ENCODE results near the gene CAMK2A. TPM values are rescaled to one million over a fixed set of nuclear protein-coding genes. Genes with fewer than 3 reads are reported as not detected.

Gene CAMK2A
- total RNA-seq, 1 donor: 0.09 TPM

DNA sequence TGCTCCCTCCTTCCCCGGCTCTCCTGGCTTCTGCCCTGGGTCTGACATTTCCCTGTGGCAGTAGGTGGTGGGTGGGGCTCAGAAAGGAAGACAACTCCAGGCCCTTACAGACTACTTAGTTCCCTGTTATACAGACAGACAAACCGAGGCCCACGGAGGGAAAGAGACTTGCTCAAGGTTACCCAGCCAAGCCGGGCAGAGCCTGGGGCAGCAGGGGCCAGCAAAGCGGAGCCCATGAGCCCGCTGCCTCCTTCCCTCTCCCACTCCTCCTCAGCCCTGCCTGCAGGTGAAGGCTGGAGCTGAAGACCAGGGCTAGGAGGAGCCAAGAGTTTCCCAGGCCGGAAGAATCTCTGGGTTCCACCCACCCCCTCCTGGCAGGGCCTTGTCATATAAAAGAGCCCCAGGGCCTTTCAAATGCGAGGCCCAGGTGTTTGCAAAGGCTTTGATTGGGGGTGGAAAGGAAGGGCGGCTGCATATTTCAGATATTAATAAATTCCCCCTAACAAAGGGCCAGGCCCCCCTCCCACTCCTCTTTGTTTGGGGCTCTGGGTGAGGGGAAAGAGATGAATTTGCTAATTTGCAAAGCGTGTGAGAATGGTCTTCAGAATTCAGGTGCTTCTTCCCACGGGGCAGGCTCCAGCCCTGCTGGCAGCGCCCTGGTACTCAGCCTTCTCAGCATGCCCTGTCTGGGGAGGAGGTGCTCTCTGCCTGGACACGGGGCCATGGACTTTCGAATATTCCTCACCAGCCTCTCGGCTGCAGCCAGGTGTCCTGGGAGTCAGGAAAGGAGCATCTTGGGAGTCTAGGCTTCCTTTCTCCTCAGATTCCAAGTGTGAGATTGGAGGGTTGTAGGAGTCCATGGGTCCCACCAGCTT lies 78.2 kb downstream of the CAMK2A start:
- no peak for DNase-seq (ENCODE audit: low read depth)
- no peak overlapping the region for H3K4me3 ChIP-seq (ENCODE audit: low read depth, low read length)
- TF ChIP-seq, protein P1, sequence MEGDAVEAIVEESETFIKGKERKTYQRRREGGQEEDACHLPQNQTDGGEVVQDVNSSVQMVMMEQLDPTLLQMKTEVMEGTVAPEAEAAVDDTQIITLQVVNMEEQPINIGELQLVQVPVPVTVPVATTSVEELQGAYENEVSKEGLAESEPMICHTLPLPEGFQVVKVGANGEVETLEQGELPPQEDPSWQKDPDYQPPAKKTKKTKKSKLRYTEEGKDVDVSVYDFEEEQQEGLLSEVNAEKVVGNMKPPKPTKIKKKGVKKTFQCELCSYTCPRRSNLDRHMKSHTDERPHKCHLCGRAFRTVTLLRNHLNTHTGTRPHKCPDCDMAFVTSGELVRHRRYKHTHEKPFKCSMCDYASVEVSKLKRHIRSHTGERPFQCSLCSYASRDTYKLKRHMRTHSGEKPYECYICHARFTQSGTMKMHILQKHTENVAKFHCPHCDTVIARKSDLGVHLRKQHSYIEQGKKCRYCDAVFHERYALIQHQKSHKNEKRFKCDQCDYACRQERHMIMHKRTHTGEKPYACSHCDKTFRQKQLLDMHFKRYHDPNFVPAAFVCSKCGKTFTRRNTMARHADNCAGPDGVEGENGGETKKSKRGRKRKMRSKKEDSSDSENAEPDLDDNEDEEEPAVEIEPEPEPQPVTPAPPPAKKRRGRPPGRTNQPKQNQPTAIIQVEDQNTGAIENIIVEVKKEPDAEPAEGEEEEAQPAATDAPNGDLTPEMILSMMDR (IDR thresholded peaks at IDR 0.05; ENCODE audit: insufficient read depth, low read length): no peak

GRCh38 chr5:150210644-150211043 lies 78.9 kb downstream of the CAMK2A start:
- no peak overlapping the region for H3K4me3 ChIP-seq (ENCODE audit: low read depth, low read length)
- DNase-seq (ENCODE audit: low read depth): no peak
- TF ChIP-seq, protein P1 (IDR thresholded peaks at IDR 0.05; ENCODE audit: insufficient read depth, low read length): no peak

- TF ChIP-seq, protein P1 (IDR thresholded peaks at IDR 0.05; ENCODE audit: insufficient read depth, low read length): no peak
- no peak for DNase-seq (ENCODE audit: low read depth)
- H3K4me3 ChIP-seq (ENCODE audit: low read depth, low read length): no peak overlapping the region
Measured at GRCh38 chr5:150209099-150209635, 80.4 kb downstream of the CAMK2A start.

GRCh38 chr5:150208187-150209098 lies 81.1 kb downstream of the CAMK2A start:
- TF ChIP-seq, protein P1 (IDR thresholded peaks at IDR 0.05; ENCODE audit: insufficient read depth, low read length): no peak
- DNase-seq (ENCODE audit: low read depth): peak; percentile 36
- H3K4me3 ChIP-seq (ENCODE audit: low read depth, low read length): no peak overlapping the region

GRCh38 chr5:150206779-150207115 lies 82.8 kb downstream of the CAMK2A start:
- DNase-seq (ENCODE audit: low read depth): no peak
- TF ChIP-seq, protein P1 (IDR thresholded peaks at IDR 0.05; ENCODE audit: insufficient read depth, low read length): no peak
- H3K4me3 ChIP-seq (ENCODE audit: low read depth, low read length): no peak overlapping the region

DNA sequence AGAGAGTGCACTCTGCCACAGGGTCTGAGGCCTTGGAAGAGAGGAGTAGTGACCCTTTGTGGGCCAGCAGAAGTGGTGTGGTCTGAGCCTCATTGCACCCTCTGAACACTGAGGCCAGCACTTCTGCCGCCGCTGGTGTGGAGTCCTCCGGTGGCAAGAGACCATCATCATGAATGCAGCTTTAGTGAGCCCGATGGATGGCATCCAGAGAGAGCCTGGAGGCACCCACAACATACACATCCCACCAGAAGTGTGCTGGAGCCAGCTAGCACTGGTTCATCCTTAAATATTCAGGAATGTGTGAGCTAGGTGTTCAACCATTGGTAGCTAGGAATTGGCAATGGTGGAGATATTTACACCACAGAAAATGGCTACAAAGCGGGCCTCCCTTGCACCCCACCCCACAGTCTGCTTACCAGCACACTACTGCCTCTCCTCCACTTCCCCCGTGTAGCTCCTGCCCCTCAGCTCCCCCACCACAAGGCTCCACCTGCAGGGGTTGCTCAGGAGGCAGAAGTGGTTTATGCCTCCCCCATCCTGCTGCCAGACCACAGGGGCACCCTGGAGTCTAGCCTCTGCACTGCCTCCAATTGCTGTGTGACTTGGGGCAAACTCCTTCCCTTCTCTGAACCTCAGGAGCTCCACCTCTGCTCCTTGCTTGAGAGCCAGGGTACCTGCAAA lies 83.3 kb downstream of the CAMK2A start:
- TF ChIP-seq, protein P1 (IDR thresholded peaks at IDR 0.05; ENCODE audit: insufficient read depth, low read length): no peak
- DNase-seq (ENCODE audit: low read depth): no peak
- H3K4me3 ChIP-seq (ENCODE audit: low read depth, low read length): no peak overlapping the region

Data from fibroblast of the aortic adventitia (primary cell).